ENCODE results near the gene SERP2. TPM values are rescaled to one million over a fixed set of nuclear protein-coding genes. Genes with fewer than 3 reads are reported as not detected.

The SERP2 gene
- total RNA-seq, 1 experiment from 2014 or later: not detected

DNA sequence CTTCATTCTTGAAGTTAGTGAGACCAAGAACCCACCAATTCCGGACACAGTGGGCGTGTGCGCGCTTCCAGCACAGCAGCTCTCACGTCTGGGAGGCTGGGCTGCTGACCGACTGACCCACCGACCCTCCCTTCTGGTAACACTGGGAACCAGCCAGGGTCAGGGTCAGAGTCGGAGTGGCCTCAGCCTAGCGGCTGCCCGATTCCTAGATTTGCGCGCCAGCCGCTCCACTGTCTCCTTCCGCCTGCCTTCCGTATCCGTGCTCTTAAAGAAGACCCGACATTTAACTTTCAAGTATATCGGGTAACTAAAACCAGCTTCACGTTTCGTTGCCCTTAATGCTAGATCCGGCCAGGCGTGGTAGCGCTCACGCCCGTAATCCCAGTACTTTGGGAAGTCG, 41.1 kb downstream of the SERP2 start:
- ATAC-seq: no peak
- no peaks in the 10 kb centered on the region for H3K4me1 ChIP-seq (ENCODE audit: control insufficient read depth in 1 of 2, insufficient read depth in 2 of 2, low read length in 2 of 2)
- H3K9ac ChIP-seq (ENCODE audit: low read length): no peak overlapping the region
- no TSS peak for BruUV-seq (replicated peaks)
- POLR2A ChIA-PET: interaction anchor here (1.1 kb wide), 1 partner anchor 22 kb away, joined by 4 read pairs; no protein-coding TSS in a partner anchor
- no peaks in the 10 kb centered on the region for H3K79me2 ChIP-seq (ENCODE audit: insufficient read depth, low read length)
- TF ChIP-seq ZNF274 (IDR thresholded peaks at IDR 0.05; ENCODE audit: low read depth, low read length) (no peak), JUND (IDR thresholded peaks at IDR 0.05) (no peak), ELF1 (IDR thresholded peaks at IDR 0.05; ENCODE audit: borderline replicate concordance, low read depth) (no peak), YY1 (IDR thresholded peaks at IDR 0.05; ENCODE audit: extremely low read depth, insufficient replicate concordance, low read depth, low read length) (no peak), POLR2AphosphoS5 (IDR thresholded peaks at IDR 0.05; ENCODE audit: low read depth, low read length) (no peak), POLR2A (IDR thresholded peaks at IDR 0.05; ENCODE audit: borderline replicate concordance, extremely low read depth, insufficient read depth, insufficient read length) (no peak)
- TF ChIP-seq, protein P1, sequence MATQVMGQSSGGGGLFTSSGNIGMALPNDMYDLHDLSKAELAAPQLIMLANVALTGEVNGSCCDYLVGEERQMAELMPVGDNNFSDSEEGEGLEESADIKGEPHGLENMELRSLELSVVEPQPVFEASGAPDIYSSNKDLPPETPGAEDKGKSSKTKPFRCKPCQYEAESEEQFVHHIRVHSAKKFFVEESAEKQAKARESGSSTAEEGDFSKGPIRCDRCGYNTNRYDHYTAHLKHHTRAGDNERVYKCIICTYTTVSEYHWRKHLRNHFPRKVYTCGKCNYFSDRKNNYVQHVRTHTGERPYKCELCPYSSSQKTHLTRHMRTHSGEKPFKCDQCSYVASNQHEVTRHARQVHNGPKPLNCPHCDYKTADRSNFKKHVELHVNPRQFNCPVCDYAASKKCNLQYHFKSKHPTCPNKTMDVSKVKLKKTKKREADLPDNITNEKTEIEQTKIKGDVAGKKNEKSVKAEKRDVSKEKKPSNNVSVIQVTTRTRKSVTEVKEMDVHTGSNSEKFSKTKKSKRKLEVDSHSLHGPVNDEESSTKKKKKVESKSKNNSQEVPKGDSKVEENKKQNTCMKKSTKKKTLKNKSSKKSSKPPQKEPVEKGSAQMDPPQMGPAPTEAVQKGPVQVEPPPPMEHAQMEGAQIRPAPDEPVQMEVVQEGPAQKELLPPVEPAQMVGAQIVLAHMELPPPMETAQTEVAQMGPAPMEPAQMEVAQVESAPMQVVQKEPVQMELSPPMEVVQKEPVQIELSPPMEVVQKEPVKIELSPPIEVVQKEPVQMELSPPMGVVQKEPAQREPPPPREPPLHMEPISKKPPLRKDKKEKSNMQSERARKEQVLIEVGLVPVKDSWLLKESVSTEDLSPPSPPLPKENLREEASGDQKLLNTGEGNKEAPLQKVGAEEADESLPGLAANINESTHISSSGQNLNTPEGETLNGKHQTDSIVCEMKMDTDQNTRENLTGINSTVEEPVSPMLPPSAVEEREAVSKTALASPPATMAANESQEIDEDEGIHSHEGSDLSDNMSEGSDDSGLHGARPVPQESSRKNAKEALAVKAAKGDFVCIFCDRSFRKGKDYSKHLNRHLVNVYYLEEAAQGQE (IDR thresholded peaks at IDR 0.05; ENCODE audit: low read depth): no peak
- TF ChIP-seq, protein P2, sequence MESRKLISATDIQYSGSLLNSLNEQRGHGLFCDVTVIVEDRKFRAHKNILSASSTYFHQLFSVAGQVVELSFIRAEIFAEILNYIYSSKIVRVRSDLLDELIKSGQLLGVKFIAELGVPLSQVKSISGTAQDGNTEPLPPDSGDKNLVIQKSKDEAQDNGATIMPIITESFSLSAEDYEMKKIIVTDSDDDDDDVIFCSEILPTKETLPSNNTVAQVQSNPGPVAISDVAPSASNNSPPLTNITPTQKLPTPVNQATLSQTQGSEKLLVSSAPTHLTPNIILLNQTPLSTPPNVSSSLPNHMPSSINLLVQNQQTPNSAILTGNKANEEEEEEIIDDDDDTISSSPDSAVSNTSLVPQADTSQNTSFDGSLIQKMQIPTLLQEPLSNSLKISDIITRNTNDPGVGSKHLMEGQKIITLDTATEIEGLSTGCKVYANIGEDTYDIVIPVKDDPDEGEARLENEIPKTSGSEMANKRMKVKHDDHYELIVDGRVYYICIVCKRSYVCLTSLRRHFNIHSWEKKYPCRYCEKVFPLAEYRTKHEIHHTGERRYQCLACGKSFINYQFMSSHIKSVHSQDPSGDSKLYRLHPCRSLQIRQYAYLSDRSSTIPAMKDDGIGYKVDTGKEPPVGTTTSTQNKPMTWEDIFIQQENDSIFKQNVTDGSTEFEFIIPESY (IDR thresholded peaks at IDR 0.05; ENCODE audit: extremely low read depth, insufficient replicate concordance, low read length): no peak
- TF ChIP-seq, protein P3, sequence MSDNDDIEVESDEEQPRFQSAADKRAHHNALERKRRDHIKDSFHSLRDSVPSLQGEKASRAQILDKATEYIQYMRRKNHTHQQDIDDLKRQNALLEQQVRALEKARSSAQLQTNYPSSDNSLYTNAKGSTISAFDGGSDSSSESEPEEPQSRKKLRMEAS (IDR thresholded peaks at IDR 0.05): no peak
- TF ChIP-seq, protein P4, sequence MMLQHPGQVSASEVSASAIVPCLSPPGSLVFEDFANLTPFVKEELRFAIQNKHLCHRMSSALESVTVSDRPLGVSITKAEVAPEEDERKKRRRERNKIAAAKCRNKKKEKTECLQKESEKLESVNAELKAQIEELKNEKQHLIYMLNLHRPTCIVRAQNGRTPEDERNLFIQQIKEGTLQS (IDR thresholded peaks at IDR 0.05): no peak
- H3K9me2 ChIP-seq (ENCODE audit: insufficient read depth): no peaks in the 10 kb centered on the region
- H3K9me3 ChIP-seq (ENCODE audit: control insufficient read depth in 1 of 2, insufficient read depth in 1 of 2, low read depth in 1 of 2, low read length in 2 of 2): no peaks in the 10 kb centered on the region
- no peaks in the 10 kb centered on the region for H3K27me3 ChIP-seq (ENCODE audit: insufficient read depth, low read length)
- RAD21 ChIA-PET (ENCODE audit: low non-redundant PET in 1 of 2, low total read pairs in 2 of 2, uncharacterized antibody in 2 of 2, unreplicated experiment in 2 of 2): interaction anchor here in 1 of 2 experiments (0.7 kb wide), 1 partner anchor 326 kb away, joined by 3 read pairs; no protein-coding TSS in a partner anchor
- no peak overlapping the region for H2AFZ ChIP-seq (ENCODE audit: low read depth, low read length, poor library complexity, severe bottlenecking)
- H3K4me2 ChIP-seq (ENCODE audit: low read length): no peak overlapping the region
- CTCF ChIA-PET: no interaction called here
- H3K36me3 ChIP-seq (ENCODE audit: control insufficient read depth in 1 of 2, insufficient read depth in 2 of 2, low read length in 2 of 2): no peaks in the 10 kb centered on the region
- H4K20me1 ChIP-seq (ENCODE audit: insufficient read depth): no peaks in the 10 kb centered on the region
- H3K27ac ChIP-seq (ENCODE audit: low read depth, low read length): no peak overlapping the region
- H3K4me3 ChIP-seq (replicated peaks in 1 of 2; ENCODE audit: low read depth in 1 of 2, low read length in 2 of 2): no peak overlapping the region
- DNase-seq (ENCODE audit: low read depth, low spot score): no peak
- intact Hi-C loops (cut with micrococcal nuclease): no loop called here

Data from HCT116 (cell line).